GM18909 (cell line): ENCODE results near the gene HSPB7.
"Not testable (repeated sequence)": the region's sequence is repeated elsewhere in the genome, so short reads cannot be mapped to it uniquely, and the experiment has no call there.

Source experiments
- ATAC-seq: cut with Tn5 transposase; IDR thresholded peaks from one replicate; pipeline ENCODE4 v1.9.1; 2021; ENCODE audit warnings: mild to moderate bottlenecking; ENCODE audit not compliant: unreplicated experiment, poor library complexity

HSPB7 gene

DNA sequence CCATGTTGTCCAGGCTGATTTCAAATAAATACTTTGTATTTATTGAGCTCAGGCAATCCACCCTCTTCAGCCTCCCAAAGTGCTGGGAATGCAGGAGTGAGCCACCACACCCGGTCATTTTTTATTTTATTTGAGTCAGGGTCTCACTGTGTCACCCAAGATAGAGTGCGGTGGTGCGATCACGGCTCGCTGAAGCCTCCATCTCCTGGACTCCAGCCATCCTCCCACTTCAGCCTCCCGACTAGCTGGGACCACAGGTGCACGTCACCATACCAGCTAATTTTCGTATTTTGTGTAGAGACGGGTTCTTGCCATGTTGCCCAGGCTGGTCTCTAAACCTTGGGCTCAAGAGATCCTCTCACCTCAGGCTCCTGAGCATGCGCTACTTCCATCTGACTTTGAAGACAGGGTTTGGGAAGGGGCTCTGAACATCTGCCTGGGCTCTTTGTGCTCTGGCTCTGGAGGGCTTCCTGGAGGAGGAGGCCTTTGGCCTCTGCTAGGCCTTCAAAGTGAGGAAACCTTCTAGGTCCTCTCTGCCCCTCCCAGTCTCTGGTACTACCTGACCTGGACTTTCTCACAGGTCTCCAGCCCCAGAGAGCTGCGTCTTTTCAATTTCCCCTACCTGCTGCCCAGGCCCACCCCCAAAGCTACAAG, 5.8 kb downstream of the HSPB7 start:
- no peak for ATAC-seq

GRCh38 chr1:16010837-16011236, 7.0 kb downstream of the HSPB7 start:
- ATAC-seq: no peak

DNA sequence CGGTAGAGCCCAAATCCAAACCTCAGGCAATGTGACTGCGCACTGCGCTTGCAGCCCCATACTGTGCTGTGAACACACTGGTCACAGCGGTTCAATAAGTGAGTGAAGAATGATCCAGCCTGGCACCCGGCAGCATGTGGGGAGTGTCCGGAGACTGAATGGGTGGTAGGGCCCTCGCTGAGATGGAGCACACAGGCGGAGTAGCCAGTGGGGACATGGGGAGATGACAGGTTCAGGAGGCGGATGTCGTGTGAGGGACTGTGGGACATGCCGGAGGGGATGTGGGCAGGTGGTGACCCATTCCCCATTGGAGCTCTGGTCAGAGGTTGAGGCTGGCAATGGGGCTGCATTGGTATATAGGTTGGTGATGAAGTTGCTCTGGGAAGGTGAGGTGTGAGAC, 8.2 kb downstream of the HSPB7 start:
- ATAC-seq: no peak

- ATAC-seq: no peak
Observed at GRCh38 chr1:16009030-16009460, 8.8 kb downstream of the HSPB7 start.

- ATAC-seq: no peak
Observed at GRCh38 chr1:16007671-16008341, 10.0 kb downstream of the HSPB7 start.

DNA sequence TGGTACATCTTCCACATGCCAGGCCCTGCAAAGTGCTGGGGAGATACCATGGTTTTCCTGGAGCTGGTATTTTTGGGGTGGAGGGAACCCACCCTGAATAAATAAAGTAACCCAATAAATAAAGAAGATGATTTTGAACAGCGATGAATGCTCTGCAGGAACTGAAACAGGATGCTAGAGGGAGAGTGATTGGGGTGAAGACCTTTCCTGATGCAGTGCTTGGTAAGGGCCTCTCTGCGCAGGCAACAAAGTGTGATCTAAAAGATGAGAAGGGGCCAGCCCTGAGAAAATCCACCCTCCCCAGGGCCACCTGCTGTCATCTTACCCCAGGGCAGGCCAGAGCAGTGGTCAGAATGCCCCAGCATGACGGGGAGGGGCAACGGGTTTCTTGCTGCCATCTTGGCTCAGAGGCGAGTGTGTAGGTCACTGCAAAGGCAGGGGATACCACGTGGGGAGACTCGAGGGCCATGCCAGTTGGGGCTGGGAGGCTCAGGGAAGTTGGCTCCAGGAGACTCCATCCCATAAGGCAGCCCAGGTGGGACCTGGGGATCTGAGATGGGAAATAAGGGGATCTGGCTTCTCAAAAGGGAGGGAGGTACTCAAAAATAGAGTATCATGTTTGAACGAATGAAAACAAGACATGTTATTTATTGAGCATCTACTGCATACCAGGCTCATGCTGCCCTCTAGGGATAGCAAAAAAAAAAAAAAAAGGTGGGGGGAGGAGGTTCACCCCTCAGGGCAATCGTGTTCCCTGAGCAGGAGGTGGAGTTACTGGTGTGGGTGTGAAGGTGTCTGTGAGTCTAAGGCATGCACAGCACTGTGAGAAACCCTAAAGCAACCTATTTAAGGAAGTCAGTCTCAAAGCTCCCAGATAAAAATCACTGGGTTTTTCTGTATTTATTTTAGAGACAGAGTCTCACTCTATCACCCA, 11.0 kb downstream of the HSPB7 start:
- no peak for ATAC-seq

GRCh38 chr1:16006010-16006409, 11.8 kb downstream of the HSPB7 start:
- ATAC-seq: no peak

- ATAC-seq: no peak
Observed at GRCh38 chr1:16005597-16005996, 12.2 kb downstream of the HSPB7 start.

GRCh38 chr1:16001274-16001673, 16.6 kb downstream of the HSPB7 start:
- ATAC-seq: not testable (repeated sequence)

- no peak for ATAC-seq
Observed at GRCh38 chr1:15998929-15999328, 18.9 kb downstream of the HSPB7 start.

DNA sequence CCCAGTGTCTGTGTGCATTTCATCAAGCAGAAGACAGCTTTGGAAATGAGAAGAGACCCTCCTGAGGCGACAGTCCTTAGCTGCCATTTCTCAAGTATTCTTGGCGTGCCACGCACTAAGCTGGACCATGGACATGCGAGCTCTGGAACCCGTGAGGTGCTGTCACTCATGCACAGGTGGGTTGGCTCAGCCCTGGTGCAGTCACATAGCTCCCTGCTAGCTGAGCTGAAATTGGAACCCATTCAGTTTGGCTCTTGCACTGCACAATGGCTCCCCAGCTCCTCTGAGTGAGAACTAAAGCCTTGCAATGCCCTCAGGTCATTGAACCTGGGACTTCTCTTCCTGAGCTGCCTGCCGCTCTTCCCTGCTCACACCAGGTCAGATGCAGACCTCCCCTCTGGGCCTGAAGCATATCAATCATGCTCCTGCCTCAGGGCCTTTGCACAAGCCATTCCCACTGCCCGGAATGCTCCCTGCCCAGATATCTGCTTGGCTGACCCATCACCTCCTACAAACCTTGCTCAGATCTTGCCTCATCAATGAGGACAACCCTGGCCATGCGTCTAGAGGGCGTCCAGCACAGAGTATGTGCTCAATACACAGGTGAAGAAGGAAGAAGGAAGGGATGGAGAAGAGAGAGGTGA, 20.1 kb downstream of the HSPB7 start:
- ATAC-seq: no peak

DNA sequence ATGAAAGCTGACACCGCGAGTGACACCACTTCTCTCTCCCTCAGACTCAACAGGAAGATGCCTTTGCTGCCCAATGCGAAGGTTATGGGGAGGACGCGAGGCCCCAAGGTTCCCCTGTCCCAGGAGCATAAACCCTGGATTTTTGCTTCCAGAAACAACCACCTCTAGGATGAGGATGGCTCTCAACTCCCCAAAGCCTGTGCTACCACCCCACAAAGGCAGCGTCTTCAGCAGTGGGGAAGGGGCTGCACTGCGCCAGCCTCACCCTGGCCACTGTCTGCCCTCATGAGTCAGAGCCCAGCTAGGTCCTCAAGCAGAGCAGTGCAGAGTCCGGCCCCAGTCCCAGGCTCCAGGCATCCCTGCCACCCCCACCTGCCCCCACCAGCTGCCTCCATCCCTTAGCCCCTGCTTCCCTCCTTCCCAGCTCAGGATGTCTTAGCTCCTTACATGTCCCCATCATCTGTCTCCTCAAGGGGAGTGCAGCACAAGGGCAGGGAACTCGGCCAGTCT, 20.7 kb downstream of the HSPB7 start:
- ATAC-seq: no peak

- no peak for ATAC-seq
Observed at GRCh38 chr1:15994590-15995351, 23.1 kb downstream of the HSPB7 start.

- no peak for ATAC-seq
Observed at GRCh38 chr1:15994081-15994480, 23.8 kb downstream of the HSPB7 start.

GRCh38 chr1:15993666-15994065, 24.2 kb downstream of the HSPB7 start:
- ATAC-seq: no peak

DNA sequence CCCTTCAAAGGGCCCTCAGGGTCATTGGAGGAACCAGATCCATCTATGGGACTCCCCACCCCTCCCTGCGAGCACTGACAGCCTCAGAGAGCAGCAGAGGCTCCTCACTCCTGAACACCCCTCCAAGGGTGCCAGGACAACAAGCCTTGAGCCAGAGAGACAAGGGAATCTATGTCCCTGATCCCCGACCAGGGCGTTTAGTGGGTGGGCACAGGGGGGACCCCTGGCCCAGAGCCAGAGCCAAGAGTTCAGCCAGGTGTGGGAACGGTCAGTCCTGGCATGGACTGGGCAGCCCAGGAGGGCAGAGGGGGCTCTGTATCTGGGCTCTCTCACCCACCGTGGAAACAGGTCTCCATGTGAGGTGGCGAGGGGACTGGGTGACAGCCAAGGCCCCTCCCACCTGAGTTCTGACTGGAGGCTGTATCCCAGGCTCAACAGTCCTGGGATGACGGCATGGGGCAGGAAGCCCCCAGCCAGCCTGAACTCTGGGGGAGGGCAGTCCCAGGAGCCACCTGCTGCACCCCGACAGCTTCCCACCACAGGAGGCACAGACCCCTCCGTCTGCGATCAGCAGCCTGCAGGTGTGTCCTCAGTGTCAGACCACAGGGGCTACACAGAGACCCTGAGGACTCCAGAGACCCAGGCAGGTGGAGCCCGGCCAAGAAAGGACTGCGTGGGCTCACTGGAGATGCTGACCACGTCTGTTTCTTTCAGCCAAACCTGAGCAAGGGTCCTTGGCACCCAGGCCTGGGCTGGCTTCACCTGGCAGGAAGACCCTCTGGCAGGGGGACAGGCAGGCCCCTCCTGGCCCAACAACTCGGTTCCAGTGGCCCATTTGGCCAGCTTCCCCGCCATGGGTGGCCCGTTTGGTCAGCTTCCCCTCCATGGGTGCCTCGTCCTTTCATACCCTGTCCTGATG, 25.0 kb downstream of the HSPB7 start:
- no peak for ATAC-seq

- ATAC-seq: no peak
Observed at GRCh38 chr1:15992187-15992553, 25.7 kb downstream of the HSPB7 start.

DNA sequence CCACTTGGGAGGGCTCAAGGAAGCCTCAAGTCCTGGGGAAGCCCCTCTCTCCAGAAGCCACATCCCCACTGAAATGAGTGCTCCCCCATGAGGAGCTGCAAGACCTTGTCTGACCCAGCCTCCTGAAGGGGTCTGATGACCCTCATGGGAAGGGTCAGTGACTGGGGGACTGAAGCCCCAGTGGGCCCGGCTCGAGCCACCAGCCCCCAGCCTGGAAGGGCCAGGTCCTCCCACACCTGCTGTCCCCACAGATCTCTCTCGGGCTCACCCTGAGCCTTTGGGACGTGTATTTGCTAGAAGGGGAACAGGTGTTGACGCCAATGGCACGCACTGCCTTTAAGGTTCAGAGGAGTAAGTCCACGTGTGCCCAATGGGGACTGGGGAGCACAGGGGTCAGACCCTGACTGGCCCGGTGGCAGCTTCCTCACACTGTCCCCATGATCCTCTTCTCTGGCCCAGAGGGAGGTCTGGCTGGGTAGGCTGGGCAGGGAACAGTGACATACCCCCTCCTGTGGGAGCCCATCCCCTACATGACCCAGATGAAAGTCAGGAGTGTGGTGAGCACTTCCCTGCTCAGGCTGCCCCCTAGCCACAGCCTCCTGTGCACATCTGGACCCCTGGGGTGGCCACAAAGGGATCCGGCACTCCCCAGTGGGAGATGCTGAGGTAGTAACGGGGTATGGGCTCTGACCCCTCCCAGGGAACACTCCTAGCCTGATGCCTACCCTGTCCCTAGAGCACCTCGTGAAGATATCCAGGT, 26.2 kb downstream of the HSPB7 start:
- ATAC-seq: no peak
